GM19397 (cell line): ENCODE results near the gene EVX1.

ENCODE experiments used
- ATAC-seq: cut with Tn5 transposase; IDR thresholded peaks from one replicate; pipeline ENCODE4 v1.9.1; 2021; ENCODE audit warnings: mild to moderate bottlenecking, moderate library complexity; ENCODE audit not compliant: unreplicated experiment

The EVX1 gene

DNA sequence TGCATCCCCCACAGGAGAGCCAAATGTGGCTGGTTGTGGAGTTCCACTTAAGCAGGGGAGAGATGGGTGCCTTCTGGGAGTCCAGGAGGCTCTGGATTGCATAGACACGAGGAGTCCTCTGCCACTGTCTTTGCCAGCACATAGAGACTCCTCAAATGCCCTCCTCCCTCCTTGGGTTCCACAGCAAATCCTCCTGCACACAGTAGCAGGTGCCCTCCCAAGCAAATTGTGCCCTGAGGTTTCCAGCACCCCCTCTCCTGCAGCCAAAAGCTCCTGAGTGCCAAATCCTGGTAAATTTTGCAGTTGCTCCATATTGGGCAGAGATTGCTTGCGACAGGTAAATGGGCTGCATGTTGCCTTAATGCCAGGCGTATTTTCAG is 5.8 kb downstream of the EVX1 start:
- ATAC-seq, result no peak

DNA sequence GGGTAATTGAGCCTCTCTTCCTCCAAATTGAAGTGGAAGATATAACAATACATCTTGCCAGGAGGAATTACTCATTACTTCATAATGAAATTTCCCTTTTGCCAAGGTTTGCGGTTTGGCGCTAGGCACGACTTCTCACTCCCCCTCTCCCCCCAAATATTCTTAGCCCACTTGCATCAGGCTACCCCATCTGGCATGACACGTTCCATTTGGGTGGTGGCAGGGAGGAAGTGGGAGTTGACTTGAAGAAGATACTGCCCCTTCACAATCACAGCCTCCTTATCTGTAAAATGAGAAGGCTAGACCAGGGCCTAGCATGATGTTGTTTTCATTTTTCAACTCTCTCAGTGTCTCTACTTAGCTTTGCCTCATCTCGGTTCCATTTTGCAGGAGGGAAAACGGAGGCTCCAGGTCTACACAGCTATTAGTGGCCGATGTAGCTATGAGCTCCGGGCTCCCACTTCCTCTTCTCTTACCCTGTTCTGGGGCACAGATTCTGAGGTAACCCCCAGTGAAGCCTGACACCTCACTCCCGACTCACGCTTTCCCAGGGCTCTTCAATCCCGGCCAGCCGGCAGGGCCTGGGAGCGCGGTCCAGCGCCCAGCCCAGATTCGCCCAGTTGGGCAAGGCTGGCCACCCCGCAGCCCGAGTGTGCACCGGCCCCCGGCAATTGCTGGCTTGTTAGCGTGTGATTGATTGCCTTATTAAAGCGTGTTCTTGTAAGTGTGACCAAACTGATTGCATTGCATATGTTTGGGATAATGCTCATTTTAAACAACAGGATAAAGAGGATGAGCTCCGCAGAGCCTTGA is 6.5 kb downstream of the EVX1 start:
- ATAC-seq, result no peak

DNA sequence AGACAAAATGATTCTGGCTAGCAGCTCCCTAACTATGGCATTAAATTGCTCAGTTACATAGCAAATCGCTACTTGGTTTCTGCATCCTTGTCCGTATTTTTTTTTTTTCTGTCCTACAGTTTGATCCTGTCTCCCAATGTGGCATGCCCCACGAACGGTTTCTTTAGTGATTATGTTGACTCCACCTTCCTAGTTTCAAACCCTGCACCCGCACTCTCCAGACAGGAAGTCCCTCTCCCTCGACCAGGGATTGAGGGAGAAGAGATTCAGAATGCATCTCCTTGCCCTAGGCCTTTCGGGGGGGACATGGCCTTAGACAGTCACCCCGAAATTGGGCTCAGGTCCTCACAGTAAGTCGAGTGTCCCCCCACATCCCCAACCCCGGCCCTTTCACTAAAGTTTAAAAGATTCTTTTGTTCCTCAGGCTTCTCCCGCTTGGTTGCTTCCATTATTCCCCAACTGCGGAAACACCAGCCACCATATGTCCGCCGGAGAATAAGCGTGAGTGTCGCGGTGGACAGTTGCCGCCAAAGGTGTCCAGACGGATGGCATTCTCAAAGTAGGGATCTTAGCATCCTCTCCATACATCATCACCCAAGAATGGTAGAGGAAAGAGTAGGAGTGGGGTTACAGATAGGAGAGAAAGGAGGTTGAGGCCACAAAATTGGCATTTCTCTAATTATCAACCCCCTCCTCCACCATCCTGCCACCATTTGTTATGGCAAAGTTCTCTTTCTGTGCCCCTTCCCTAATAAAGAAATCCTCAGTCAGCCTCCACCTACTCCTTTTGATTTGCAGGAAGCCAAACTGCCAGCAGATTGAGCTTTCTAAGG is 7.3 kb downstream of the EVX1 start:
- ATAC-seq, result no peak

DNA sequence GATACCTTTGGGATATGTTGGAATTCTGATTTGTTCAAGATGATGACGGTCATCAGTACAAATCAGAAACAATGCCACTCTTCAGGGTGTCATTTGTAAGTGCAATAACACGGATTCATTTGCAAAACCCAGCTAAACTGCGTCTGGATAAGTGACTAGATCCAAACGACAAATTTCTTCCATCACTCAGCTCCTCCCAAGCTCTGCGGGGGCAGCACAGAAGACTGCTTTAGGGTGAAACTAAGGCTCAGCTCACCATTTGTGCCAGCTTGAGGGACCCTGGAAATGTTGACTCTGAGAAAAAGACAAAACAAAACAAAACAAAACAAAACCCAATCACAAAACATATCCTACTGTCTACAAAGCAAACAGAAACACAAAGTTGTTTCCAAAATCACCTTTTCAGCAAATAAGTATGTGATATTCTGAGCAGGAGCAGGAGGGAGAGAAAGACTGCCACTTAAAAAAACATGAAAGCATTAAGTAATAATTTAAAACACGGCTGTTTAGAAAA is 8.0 kb downstream of the EVX1 start:
- no peak for ATAC-seq

DNA sequence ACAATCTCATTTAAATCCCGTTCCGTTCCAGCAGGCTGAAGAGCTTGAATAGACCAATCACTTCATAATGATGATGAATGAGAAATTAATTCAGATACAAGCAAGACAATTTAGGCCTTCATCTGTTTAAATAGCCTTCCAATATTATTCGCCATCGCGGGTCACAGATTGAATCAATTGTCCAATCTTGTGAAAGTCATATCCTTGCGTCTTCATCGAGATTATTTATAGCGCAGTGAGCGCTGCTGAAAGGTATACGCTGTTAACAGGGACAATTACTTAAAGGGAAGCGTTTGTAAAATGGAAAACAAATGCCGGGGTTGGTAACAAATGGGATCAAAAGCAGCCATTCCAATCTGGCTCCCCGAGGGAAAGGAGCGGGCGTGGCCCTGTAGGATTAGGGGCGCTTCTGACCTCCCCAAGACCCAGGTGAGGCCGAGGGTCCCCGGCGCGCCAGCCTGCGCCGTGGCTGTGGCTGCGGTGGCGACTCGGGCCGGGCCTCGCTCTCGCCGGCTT is 8.6 kb downstream of the EVX1 start:
- ATAC-seq, result no peak

DNA sequence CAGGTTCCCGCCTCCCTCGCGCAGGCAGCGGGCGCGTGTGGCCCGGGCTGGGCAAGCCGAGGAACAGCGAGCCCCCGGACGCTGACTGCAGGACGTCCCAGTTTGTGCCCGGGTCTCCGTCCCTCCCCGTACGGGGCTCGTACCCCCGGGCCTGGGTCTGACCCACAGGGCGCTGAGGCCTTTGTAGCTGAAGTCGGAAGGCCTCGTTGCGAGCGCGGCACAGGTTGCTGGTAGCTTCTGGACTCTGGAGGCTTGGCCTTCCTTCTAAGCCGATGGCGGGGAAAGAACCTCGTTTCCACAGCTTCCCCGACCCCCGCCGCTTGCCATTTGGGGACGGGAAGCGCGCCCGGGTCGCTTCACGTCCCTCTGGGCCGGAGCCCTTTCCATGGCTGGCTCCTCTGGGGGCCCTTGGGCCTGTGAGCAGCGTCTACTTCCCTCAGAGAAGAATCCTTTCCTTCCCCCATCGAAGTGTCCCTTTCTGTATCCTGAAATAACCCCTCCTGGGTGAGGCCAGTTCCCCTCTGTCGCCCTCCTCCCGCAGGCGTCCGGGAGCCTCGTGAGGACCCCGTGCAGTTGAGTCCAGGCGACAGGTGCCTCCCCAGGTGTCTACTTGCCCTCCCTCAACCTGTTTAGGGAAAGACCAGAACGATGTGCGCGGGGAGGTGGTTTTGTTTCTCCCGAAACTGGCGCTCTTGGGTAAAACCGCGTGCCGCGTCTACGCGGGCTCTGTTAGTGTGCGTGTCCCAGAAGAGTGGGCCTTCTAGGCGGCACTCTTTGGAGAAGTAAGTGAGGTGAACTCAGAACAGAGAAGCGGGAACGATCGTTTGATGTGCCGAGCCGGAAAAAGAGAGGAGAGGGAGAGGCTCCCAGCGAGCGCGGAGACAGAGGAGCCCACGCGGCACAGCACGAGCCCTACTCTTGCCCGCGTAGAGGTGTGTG is 9.3 kb downstream of the EVX1 start:
- ATAC-seq, result no peak

DNA sequence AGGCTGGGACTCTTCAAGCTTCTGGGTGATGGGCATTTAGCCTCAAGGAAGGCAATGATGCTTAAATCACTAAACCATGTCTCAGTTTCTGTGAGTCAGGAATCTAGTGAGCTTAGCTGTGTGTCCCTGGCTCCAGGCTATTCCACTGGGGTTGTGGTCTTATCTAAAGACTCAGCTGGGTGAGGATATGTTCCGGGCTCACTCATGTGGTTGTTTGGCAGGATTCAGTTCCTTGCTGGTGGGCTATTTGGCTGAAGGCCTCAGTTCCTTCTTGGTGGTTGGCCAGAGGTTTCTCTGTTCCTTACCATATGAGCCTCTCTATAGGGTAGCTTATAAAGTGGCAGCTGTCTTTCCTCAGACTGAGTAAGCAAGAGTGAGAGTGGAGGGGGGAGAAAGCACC is 12.0 kb downstream of the EVX1 start:
- no peak for ATAC-seq

DNA sequence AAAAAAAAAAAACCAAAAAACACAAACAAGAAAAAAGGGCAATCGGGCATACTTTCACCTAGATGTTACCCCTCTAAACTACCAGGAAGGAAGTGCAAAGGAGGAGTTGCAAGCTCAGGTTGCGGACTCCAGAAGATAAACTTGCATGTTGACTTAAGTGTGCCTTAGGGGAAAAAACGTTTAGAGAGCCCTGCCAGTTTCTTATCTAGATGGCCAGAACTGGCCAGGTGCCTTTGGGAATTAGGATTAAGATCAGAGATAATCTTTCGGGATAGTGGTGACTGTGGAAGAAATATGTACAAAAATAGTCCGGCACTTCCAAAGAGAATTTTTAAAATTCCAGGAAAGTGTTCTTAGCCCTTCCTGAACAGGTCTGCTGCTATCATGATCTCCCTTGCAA is 17.6 kb downstream of the EVX1 start:
- ATAC-seq, result no peak

DNA sequence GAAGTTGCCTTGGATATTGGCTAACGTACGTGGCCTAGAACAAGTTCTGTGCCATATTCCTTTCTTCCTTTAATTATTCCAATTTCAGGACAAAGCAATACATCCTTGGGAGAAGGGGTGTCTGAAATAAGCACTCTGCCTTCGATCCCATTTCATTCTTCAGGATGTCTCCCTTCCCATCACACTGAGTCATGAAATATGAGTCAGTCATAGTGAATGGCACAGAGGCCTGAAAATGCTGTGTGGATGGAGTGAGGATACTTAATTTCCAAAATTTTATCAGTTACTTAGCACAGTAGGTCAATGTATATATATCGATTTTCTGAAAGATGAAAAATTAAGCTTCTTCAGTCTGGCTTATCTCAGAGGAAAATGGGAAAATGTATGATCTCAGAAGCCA is 19.5 kb downstream of the EVX1 start:
- no peak for ATAC-seq

DNA sequence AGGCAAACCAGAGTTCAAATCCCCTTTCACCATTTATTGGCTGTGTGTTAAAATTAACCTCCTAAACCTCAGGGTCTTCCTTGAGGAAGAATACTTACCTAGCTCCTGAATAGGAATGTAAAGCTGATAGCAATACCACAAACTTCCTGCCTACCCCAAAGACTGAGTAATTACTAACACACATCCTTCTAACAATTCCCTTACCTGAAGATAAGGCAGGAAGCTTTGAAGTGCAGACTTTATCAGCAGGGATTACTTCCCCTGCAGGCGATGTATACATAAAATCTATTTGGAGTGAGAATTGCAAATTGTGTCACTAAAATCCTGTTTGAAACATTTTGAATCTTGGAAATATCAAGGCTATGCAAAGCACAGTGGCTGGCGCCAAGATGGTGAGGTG is 21.2 kb downstream of the EVX1 start:
- no peak for ATAC-seq

DNA sequence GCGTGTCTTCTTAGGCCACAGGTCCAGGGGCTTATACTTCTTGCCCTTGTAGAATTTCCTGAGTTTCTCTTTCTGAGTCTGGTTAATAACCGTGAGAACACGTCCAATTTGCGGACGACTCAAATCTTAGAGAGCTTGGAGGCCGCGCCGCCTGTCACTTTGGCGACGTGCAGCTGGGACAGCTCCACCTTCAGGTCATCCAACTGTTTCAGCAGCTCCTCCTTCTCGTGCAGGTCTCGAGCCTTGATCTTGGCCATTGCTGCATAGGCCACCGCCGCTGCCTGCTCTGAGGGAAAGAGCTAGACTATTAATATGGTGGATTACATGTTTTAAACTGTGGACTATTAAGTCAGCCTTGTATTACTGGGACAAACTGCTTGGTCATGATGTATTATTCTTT is 26.9 kb downstream of the EVX1 start:
- ATAC-seq, result no peak

DNA sequence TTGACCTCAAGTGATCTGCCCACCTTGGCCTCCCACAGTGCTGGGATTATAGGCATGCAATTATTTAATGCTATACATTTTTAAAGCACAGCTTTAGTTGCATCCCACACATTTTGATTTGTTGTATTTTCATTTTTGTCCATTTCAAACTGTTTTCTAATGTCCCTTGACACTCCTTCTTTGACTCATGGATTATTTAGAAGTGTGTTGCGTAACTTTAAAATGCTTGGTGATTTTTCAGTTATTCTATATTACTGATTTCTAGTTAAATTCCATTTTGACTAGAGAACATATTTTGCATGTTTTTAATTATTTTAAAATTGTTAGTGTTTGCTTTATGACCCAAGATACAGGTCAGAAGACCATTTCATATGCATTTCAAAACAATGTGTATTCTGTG is 28.8 kb downstream of the EVX1 start:
- ATAC-seq, result no peak

DNA sequence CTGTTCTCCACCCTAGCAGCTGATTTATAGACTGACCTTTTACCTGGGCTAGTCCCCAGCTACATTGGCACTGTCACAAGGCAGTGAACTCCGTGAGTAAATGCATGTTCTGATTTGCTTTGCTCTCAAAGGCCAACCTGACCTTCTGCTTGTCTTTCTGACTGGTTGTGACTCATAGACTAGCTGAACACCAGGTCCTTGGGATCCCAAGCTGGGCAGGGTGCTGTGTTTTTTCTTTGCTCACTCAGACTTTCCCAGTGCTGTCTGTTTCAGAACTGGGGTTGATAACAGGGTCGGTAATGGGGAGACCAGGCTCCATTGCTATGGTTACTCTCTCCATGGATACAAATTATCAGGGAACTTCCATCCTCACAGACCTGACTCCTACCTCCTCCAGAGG is 35.0 kb downstream of the EVX1 start:
- no peak for ATAC-seq

DNA sequence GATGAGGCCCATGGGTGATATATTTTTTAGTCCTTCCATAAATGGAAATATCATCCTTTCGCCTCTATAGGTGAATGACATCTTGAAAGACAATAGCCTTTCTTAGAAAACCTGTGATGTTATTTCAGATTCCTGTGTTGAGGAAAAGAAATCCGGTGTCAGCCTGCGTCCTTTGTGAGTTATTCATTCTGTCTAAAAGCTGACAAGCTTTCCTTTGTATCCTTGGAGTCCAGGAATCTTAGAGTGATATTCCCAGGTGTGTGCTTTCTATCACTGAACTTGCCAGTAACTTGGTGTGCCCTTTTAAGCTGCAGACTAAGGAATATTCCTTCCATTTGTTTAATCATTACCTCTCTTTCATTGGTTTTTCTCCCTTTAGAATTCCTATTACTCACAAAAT is 41.0 kb downstream of the EVX1 start:
- ATAC-seq, result no peak

DNA sequence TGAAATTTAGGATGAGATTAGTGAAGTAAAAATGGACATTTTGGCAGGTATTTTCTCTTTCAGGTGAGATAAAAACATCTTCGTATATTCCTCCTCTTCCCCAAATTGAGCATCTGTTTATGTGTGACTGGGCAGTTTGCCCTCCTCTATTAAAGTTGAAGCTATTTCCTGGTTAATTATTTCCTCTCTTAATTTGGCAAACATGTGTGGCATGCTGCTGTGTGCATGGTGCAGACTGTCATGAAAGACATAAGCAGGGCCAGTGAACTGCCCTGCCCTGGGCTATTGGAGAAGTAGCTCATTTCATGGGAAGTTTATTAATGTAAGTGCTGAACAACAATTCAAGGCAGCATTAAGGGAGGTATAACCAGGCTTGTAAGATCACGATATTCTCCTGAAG is 52.6 kb downstream of the EVX1 start:
- ATAC-seq, result no peak

DNA sequence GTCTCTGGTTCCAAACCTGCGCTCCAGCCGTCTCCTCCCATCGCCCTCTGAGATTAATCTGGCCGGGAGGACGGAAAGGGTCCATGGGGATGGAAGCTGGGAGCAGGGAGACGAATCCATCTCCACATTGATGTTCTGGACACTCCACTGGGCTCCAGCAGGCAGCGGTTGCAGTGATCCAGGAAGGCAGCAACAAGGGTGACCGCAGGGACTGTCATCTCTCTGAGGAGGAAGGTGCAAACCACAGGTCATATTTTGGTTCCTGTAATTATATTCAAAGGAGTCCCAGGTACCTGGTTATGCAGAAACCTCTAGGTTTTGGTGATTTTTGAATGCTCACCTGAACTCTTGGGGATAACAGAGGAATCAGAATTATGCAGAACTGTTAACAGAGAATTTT is 54.8 kb downstream of the EVX1 start:
- ATAC-seq, result no peak
